GM04504 (cell line): Measurements from ENCODE around the gene STOML3.
"Not testable (repeated sequence)": the region's sequence is repeated elsewhere in the genome, so short reads cannot be mapped to it uniquely, and the experiment has no call there.

Experiments used
- DNase-seq: peaks from one replicate; pipeline ENCODE4 v3.0.0-alpha.2; 2012; ENCODE audit warnings: low read depth

STOML3 gene, protein sequence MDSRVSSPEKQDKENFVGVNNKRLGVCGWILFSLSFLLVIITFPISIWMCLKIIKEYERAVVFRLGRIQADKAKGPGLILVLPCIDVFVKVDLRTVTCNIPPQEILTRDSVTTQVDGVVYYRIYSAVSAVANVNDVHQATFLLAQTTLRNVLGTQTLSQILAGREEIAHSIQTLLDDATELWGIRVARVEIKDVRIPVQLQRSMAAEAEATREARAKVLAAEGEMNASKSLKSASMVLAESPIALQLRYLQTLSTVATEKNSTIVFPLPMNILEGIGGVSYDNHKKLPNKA

GRCh38 chr13:38990693-38991092 is at the start of gene STOML3:
Gene STOML3 (minus strand): TSS chr13:38990831. CDS start chr13:38990721, 110 bp downstream.
- no peak for DNase-seq

GRCh38 chr13:39040206-39040605 is 49.6 kb upstream of the STOML3 start:
- no peak for DNase-seq

- no peak for DNase-seq
Measured at GRCh38 chr13:39039041-39039440, 48.4 kb upstream of the STOML3 start.

- DNase-seq, result no peak
Measured at GRCh38 chr13:39038569-39039030, 48.0 kb upstream of the STOML3 start.

GRCh38 chr13:39037880-39038568 is 47.4 kb upstream of the STOML3 start, which contains the start of the genes NHLRC3 and PROSER1:
Gene NHLRC3 (plus strand): TSS chr13:39038456. CDS start chr13:39038640, 184 bp downstream.
Gene PROSER1 (minus strand): TSS chr13:39038089. CDS start chr13:39037242, 847 bp downstream.
- peak; percentile 91 for DNase-seq

DNA sequence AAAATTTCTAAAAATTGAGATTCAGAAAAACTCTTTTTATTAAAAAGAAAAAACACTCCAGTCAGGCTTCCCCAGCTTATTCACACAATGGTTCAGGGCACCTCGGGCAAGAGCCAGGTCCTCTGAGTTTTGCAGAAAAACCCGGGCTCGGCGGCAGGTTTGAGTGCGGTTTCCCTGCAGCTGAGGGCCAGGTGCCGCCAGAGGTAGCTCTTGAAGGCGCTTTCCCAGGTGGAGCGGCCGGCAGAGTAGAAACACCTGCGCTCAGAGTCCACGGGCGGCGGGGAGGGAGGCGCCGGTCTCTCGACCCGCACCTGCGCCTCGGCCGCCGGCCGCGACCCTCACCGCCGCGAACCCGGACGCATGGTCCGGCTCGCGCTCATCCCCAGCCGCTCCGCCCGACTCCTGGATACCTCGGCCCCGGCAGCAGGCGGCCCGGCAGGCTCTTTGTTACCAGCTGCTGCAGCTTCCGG is 46.8 kb upstream of the STOML3 start:
- no peak for DNase-seq

DNA sequence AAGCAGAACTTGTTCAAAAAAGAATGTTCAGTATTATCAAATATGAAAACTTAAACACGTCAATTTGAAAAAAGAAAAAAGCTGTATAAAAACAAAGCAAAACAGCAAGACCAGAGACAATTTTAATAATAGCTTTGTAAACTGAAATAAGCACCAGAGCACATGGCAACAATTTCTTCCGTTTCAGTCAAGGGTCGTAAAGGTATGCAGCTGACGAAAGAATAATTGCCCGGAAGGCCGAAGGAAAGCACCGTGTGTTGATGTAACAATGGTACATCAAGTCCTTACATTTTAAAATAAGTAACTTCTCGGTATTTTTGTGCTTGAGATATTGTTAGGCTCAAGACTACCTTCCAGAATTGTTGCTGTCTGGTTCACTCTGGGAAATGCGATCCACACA is 45.6 kb upstream of the STOML3 start:
- no peak for DNase-seq

DNA sequence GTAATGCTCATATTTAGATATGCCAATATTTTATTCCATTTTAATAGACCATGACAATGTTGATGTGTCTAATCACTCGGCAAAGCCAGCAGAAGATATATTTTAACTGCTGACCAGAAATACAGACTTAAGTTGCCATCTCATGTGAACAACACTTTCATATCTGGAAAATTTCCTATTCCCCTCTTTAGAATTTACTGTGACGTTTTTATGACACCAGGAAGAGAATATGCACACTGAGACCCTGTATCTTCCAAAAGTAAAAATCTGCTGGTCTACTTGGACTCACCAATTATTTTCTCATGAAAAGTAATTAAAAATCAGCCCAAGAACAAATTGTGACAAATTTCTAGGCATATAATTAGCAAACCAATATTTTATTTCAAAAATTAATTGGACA is 45.2 kb upstream of the STOML3 start:
- no peak for DNase-seq

GRCh38 chr13:39035204-39035603 is 44.6 kb upstream of the STOML3 start:
- no peak for DNase-seq

DNA sequence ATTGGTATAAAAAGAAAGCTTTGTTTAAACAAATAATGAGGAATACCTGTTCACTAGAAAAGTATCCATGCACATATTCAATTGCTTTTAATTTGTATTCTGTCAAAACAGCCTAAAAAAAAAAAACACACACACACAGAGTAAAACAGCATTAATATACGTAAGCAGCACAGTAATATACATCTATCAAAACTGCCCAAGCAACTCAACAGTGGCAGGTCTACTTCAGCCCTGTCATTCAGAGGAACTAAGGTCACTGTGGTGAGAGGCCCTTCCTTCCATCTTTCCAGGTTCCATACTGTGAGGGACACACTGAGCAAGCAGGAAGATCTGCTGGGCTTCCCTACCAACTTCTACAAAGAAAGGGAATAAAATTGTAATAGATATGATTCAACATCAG is 43.5 kb upstream of the STOML3 start:
- no peak for DNase-seq

DNA sequence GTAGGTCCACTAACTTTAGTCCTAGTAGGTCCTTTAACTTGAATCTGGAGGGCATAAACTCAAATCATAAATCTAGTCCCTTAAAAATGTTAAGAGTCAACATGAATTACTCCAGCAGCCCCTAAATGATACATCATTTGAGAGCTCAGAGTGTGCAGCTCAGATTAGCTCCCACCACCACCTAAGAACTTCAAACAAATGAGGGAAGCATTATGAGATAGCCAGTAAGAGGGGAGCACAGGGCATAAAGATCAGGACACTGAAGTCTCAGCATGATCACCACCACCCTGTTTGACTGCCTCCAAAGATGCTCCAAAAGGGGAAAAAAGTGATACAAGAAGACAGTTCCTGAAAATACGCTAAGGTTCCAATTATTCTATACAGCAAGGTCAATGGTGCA is 41.5 kb upstream of the STOML3 start:
- DNase-seq, result no peak

DNA sequence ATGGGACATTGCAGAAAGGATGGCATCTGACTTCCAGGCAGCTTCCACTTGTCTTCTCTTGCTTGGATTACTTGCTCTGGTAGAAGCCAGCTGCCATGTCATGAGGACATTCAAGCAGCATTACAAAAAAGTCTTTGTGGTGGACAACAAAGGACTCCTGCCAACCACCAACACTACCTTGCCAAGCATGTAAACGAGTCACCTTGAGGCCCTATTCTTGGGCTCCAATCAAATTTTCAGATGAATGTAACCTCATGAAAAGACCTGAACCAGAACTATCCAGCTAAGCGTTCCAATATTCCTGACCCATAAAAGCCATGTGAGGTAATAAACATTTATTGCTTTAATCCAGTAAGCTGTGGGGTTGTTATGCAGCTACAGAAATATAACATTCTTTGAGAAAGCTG is 34.8 kb upstream of the STOML3 start:
- no peak for DNase-seq

DNA sequence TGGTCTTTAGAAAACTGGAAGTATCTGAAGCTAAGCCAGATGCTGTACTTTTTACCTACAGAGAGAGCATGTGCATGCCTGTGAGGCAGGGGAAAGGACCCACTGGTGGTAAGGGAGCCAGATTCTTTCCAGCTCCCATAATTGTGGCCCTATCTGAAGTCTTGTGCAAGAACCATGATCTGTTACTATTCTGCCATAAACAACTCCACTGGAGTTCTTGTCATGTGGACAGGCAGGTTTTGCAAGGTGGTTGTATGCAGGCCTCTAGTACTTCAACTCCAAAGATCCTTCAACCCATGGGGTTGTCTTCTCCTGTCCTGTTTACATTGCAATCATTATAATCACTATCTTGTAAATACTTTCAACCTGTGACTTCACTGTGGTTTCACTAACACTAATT is 33.1 kb upstream of the STOML3 start:
- no peak for DNase-seq

- no peak for DNase-seq
Measured at GRCh38 chr13:39023316-39023715, 32.7 kb upstream of the STOML3 start.

- DNase-seq, result no peak
Measured at GRCh38 chr13:39020853-39021462, 30.3 kb upstream of the STOML3 start.

- no peak for DNase-seq
Measured at GRCh38 chr13:39016787-39017186, 26.2 kb upstream of the STOML3 start.

DNA sequence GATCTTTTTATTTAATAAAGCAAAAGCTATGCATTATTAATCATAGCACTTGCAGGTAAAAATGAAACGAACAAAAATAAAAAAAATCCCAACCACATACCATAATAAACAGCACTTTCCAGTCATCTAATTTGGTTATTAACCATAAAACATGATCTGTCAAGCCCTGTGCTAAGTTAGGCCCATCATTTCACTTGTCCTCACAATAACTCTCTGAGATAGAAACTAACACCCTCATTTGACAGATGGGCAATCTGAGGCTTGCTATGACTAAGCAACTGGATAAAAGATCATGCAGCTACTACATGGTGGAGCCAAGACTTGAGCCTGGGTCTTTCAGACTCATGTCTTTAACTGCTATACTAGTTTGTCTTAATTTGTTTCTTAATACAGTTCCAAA is 25.5 kb upstream of the STOML3 start:
- DNase-seq, result no peak

GRCh38 chr13:39013462-39013861 is 22.8 kb upstream of the STOML3 start:
- no peak for DNase-seq

DNA sequence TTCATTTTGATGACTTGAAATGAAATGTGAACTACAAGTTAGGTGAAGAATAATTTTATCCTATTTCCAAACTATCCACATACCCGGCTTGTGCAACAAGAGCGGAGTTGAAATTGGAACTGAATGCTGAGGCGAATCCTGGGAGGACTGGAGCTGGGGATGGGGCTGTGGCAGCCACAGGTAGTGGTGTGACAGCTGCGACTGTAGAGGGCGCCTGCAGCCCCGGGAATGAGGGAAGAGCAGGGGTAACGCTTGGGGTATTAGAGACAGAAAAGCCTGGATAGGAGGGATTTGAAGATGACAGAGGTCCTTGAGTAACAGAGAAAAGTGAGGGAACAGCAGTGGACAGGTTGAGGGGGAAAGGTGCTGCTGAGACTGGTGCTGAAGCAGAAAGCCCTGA is 22.0 kb upstream of the STOML3 start:
- no peak for DNase-seq

DNA sequence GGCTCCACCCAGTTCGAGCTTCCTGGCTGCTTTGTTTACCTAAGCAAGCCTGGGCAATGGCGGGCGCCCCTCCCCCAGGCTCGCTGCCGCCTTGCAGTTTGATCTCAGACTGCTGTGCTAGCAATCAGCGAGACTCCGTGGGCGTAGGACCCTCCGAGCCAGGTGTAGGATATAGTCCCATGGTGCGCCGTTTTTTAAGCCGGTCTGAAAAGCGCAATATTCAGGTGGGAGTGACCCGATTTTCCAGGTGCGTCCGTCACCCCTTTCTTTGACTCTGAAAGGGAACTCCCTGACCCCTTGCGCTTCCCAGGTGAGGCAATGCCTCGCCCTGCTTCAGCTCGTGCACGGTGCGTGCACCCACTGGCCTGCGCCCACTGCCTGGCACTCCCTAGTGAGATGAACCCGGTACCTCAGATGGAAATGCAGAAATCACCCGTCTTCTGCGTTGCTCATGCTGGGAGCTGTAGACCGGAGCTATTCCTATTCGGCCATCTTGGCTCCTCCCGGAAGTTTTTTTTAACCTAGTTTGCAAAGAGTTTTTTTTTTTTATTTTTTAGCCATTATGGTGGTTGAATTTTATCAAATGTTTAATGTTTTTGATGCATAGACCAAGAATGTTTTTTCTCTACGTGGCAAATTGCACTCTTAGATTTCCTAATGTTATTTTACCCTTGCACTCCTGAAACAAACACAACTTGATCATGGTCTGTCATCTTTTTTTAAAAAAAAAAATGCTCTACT is 15.9 kb upstream of the STOML3 start:
- DNase-seq, result not testable (repeated sequence)

GRCh38 chr13:38998739-38999138 is 8.1 kb upstream of the STOML3 start:
- DNase-seq, result no peak

- DNase-seq, result no peak
Measured at GRCh38 chr13:38993381-38993780, 2.8 kb upstream of the STOML3 start.
